Measurements from ENCODE around the gene PRKAR1B.

PRKAR1B gene

GRCh38 chr7:549066-549890 lies 177.8 kb downstream of the PRKAR1B start:
- peaks cover 3% of the 10 kb centered on the region for H3K9me3 ChIP-seq (ENCODE audit: low read length)
- no peak overlapping the region for H3K4me3 ChIP-seq (ENCODE audit: low read length)
- no peaks in the 10 kb centered on the region for H3K4me1 ChIP-seq (ENCODE audit: insufficient read depth, low read length)
- no peak overlapping the region for H2AFZ ChIP-seq (ENCODE audit: low read depth, low read length)
- H3K27me3 ChIP-seq (ENCODE audit: insufficient read depth, low read length), result no peaks in the 10 kb centered on the region
- no peaks in the 10 kb centered on the region for H3K36me3 ChIP-seq (ENCODE audit: insufficient read depth, low read length)

GRCh38 chr7:548401-548800 lies 178.7 kb downstream of the PRKAR1B start:
- H3K9me3 ChIP-seq (ENCODE audit: low read length), result peaks cover 3% of the 10 kb centered on the region
- H2AFZ ChIP-seq (ENCODE audit: low read depth, low read length), result no peak overlapping the region
- no peaks in the 10 kb centered on the region for H3K36me3 ChIP-seq (ENCODE audit: insufficient read depth, low read length)
- no peak overlapping the region for H3K4me3 ChIP-seq (ENCODE audit: low read length)
- no peaks in the 10 kb centered on the region for H3K4me1 ChIP-seq (ENCODE audit: insufficient read depth, low read length)
- no peaks in the 10 kb centered on the region for H3K27me3 ChIP-seq (ENCODE audit: insufficient read depth, low read length)

GRCh38 chr7:545470-545869 lies 181.6 kb downstream of the PRKAR1B start:
- Histone ChIP-seq H3K27me3 (ENCODE audit: insufficient read depth, low read length) (peaks cover 7% of the 10 kb centered on the region), H3K4me3 (ENCODE audit: low read length) (no peak overlapping the region), H3K36me3 (ENCODE audit: insufficient read depth, low read length) (no peaks in the 10 kb centered on the region), H2AFZ (ENCODE audit: low read depth, low read length) (no peak overlapping the region), H3K9me3 (ENCODE audit: low read length) (peaks cover 3% of the 10 kb centered on the region), H3K4me1 (ENCODE audit: insufficient read depth, low read length) (peaks cover 5% of the 10 kb centered on the region)

GRCh38 chr7:544338-545221 lies 182.5 kb downstream of the PRKAR1B start:
- Histone ChIP-seq H3K4me3 (ENCODE audit: low read length) (no peak overlapping the region), H3K9me3 (ENCODE audit: low read length) (peaks cover 3% of the 10 kb centered on the region), H2AFZ (ENCODE audit: low read depth, low read length) (no peak overlapping the region), H3K27me3 (ENCODE audit: insufficient read depth, low read length) (peaks cover 7% of the 10 kb centered on the region), H3K4me1 (ENCODE audit: insufficient read depth, low read length) (peaks cover 5% of the 10 kb centered on the region), H3K36me3 (ENCODE audit: insufficient read depth, low read length) (no peaks in the 10 kb centered on the region)

- peaks cover 3% of the 10 kb centered on the region for H3K9me3 ChIP-seq (ENCODE audit: low read length)
- peaks cover 5% of the 10 kb centered on the region for H3K4me1 ChIP-seq (ENCODE audit: insufficient read depth, low read length)
- H3K27me3 ChIP-seq (ENCODE audit: insufficient read depth, low read length), result peaks cover 7% of the 10 kb centered on the region
- no peaks in the 10 kb centered on the region for H3K36me3 ChIP-seq (ENCODE audit: insufficient read depth, low read length)
- H3K4me3 ChIP-seq (ENCODE audit: low read length), result no peak overlapping the region
- no peak overlapping the region for H2AFZ ChIP-seq (ENCODE audit: low read depth, low read length)
Observed at GRCh38 chr7:543501-544337, 183.4 kb downstream of the PRKAR1B start.

GRCh38 chr7:542713-543500 lies 184.2 kb downstream of the PRKAR1B start:
- Histone ChIP-seq H3K36me3 (ENCODE audit: insufficient read depth, low read length) (no peaks in the 10 kb centered on the region), H3K27me3 (ENCODE audit: insufficient read depth, low read length) (peaks cover 7% of the 10 kb centered on the region), H3K4me3 (ENCODE audit: low read length) (no peak overlapping the region)

GRCh38 chr7:542131-542712 lies 184.9 kb downstream of the PRKAR1B start:
- Histone ChIP-seq H3K9me3 (ENCODE audit: low read length) (peaks cover 3% of the 10 kb centered on the region), H3K4me1 (ENCODE audit: insufficient read depth, low read length) (peaks cover 5% of the 10 kb centered on the region), H2AFZ (ENCODE audit: low read depth, low read length) (no peak overlapping the region), H3K36me3 (ENCODE audit: insufficient read depth, low read length) (no peaks in the 10 kb centered on the region), H3K4me3 (ENCODE audit: low read length) (no peak overlapping the region), H3K27me3 (ENCODE audit: insufficient read depth, low read length) (peaks cover 7% of the 10 kb centered on the region)

More at GRCh38 chr7:542713-543500, 184.2 kb downstream of the PRKAR1B start:
- Histone ChIP-seq H3K4me1 (ENCODE audit: insufficient read depth, low read length) (peaks cover 5% of the 10 kb centered on the region), H3K9me3 (ENCODE audit: low read length) (peaks cover 3% of the 10 kb centered on the region), H2AFZ (ENCODE audit: low read depth, low read length) (no peak overlapping the region)

GRCh38 chr7:541661-542060 lies 185.4 kb downstream of the PRKAR1B start:
- H3K4me3 ChIP-seq (ENCODE audit: low read length), result no peak overlapping the region
- H3K4me1 ChIP-seq (ENCODE audit: insufficient read depth, low read length), result peaks cover 5% of the 10 kb centered on the region
- peaks cover 4% of the 10 kb centered on the region for H3K9me3 ChIP-seq (ENCODE audit: low read length)
- peaks cover 7% of the 10 kb centered on the region for H3K27me3 ChIP-seq (ENCODE audit: insufficient read depth, low read length)
- H2AFZ ChIP-seq (ENCODE audit: low read depth, low read length), result no peak overlapping the region
- no peaks in the 10 kb centered on the region for H3K36me3 ChIP-seq (ENCODE audit: insufficient read depth, low read length)

- Histone ChIP-seq H3K36me3 (ENCODE audit: insufficient read depth, low read length) (no peaks in the 10 kb centered on the region), H3K4me3 (ENCODE audit: low read length) (no peak overlapping the region), H3K9me3 (ENCODE audit: low read length) (peaks cover 4% of the 10 kb centered on the region), H3K4me1 (ENCODE audit: insufficient read depth, low read length) (peaks cover 5% of the 10 kb centered on the region), H3K27me3 (ENCODE audit: insufficient read depth, low read length) (peaks cover 7% of the 10 kb centered on the region), H2AFZ (ENCODE audit: low read depth, low read length) (no peak overlapping the region)
Observed at GRCh38 chr7:540997-541396, 186.1 kb downstream of the PRKAR1B start.

GRCh38 chr7:540579-540978 lies 186.5 kb downstream of the PRKAR1B start:
- H3K27me3 ChIP-seq (ENCODE audit: insufficient read depth, low read length), result peaks cover 7% of the 10 kb centered on the region
- no peak overlapping the region for H3K4me3 ChIP-seq (ENCODE audit: low read length)
- H3K9me3 ChIP-seq (ENCODE audit: low read length), result peaks cover 4% of the 10 kb centered on the region
- no peaks in the 10 kb centered on the region for H3K36me3 ChIP-seq (ENCODE audit: insufficient read depth, low read length)
- H2AFZ ChIP-seq (ENCODE audit: low read depth, low read length), result no peak overlapping the region
- peaks cover 5% of the 10 kb centered on the region for H3K4me1 ChIP-seq (ENCODE audit: insufficient read depth, low read length)

- Histone ChIP-seq H3K27me3 (ENCODE audit: insufficient read depth, low read length) (peaks cover 7% of the 10 kb centered on the region), H3K4me3 (ENCODE audit: low read length) (no peak overlapping the region), H3K9me3 (ENCODE audit: low read length) (peaks cover 1% of the 10 kb centered on the region), H3K36me3 (ENCODE audit: insufficient read depth, low read length) (no peaks in the 10 kb centered on the region), H2AFZ (ENCODE audit: low read depth, low read length) (no peak overlapping the region), H3K4me1 (ENCODE audit: insufficient read depth, low read length) (peaks cover 5% of the 10 kb centered on the region)
Observed at GRCh38 chr7:539731-540411, 187.2 kb downstream of the PRKAR1B start.

Measured in neuron (in vitro differentiated cells).